ENCODE measurements around the gene SLC35E1.

- TF ChIP-seq CTCF (IDR thresholded peaks at IDR 0.05; ENCODE audit: low read depth, low read length) (no peak), EZH2phosphoT487 (IDR thresholded peaks at IDR 0.05; ENCODE audit: low read depth) (no peak)
Measured at GRCh38 chr19:16591803-16592556, 19.8 kb upstream of the SLC35E1 start.

Measured in OCI-LY3 (cell line).